ENCODE results near the gene CCDC8.

The CCDC8 gene

DNA sequence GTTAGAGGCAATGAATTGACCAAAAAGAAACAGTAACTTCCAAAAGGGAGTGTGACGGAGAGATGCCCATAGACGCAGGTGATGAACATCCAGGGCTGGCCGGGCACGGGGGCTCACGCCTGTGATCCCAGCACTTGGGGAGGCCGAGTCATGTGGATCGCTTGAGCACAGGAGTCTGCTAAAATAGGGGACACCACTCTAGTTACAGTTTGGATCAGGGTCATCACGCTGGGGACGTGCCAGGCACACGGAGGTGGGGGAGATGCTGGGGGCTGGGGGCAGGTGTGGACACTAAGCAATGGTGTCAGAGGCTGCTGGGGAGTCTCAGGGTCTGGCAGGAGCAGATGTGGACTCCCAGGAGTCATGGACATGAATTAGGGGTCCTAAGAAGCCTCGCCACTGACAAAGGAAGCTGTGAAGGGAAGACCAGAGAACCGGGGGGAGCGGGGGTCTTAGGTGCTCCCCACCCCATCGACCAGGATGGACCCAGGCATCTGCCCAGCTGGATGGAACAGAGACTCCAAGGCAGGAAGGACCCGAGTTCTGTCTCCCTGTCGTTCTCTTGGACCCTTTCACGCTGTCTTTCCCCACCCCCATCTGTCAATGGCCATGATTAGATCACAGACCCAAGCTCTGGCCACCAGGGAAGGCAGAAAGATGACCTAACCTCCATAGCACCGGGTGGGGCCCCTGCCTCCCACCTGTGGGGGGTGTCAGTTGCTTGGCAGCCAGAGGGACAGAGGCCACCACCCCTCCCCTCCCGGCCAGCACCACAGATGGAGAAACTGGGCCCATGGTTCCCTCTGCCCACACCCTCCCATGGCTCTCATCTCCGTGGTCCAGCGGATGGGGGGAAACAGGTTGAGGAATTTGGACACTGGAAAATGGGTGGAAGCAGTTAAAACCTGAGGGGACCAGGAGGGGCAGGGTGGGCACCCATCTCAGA lies 19.6 kb downstream of the CCDC8 start:
- DNase-seq (ENCODE audit: low read depth) = no peak
- TF ChIP-seq POLR2A (IDR thresholded peaks at IDR 0.05; ENCODE audit: extremely low read depth, insufficient read length) (no peak), MAX (IDR thresholded peaks at IDR 0.05; ENCODE audit: low read depth, low read length) (no peak), MYC (IDR thresholded peaks at IDR 0.05; ENCODE audit: low read depth, low read length) (no peak), CTCF (IDR thresholded peaks at IDR 0.05; ENCODE audit: low read depth, low read length) (no peak)
- no peak overlapping the region for H3K4me3 ChIP-seq (ENCODE audit: low read depth, low read length)

- H3K4me3 ChIP-seq (ENCODE audit: low read depth, low read length) = no peak overlapping the region
- no peak for DNase-seq (ENCODE audit: low read depth)
- TF ChIP-seq MYC (IDR thresholded peaks at IDR 0.05; ENCODE audit: low read depth, low read length) (no peak), CTCF (IDR thresholded peaks at IDR 0.05; ENCODE audit: low read depth, low read length) (no peak), MAX (IDR thresholded peaks at IDR 0.05; ENCODE audit: low read depth, low read length) (no peak), POLR2A (IDR thresholded peaks at IDR 0.05; ENCODE audit: extremely low read depth, insufficient read length) (no peak)
Observed at GRCh38 chr19:46392837-46393236, 20.5 kb downstream of the CCDC8 start.

GRCh38 chr19:46392252-46392801 lies 21.0 kb downstream of the CCDC8 start:
- TF ChIP-seq MYC (IDR thresholded peaks at IDR 0.05; ENCODE audit: low read depth, low read length) (peak; percentile 92), POLR2A (IDR thresholded peaks at IDR 0.05; ENCODE audit: extremely low read depth, insufficient read length) (no peak), MAX (IDR thresholded peaks at IDR 0.05; ENCODE audit: low read depth, low read length) (peak; percentile 92), CTCF (IDR thresholded peaks at IDR 0.05; ENCODE audit: low read depth, low read length) (no peak)
- DNase-seq (ENCODE audit: low read depth) = peak; percentile 82
- no peak overlapping the region for H3K4me3 ChIP-seq (ENCODE audit: low read depth, low read length)

GRCh38 chr19:46391296-46392251 lies 21.8 kb downstream of the CCDC8 start:
- H3K4me3 ChIP-seq (ENCODE audit: low read depth, low read length) = no peak overlapping the region
- TF ChIP-seq MAX (IDR thresholded peaks at IDR 0.05; ENCODE audit: low read depth, low read length) (no peak), MYC (IDR thresholded peaks at IDR 0.05; ENCODE audit: low read depth, low read length) (no peak), POLR2A (IDR thresholded peaks at IDR 0.05; ENCODE audit: extremely low read depth, insufficient read length) (peak; percentile 30), CTCF (IDR thresholded peaks at IDR 0.05; ENCODE audit: low read depth, low read length) (no peak)
- no peak for DNase-seq (ENCODE audit: low read depth)

GRCh38 chr19:46390866-46391265 lies 22.5 kb downstream of the CCDC8 start:
- TF ChIP-seq MYC (IDR thresholded peaks at IDR 0.05; ENCODE audit: low read depth, low read length) (no peak), MAX (IDR thresholded peaks at IDR 0.05; ENCODE audit: low read depth, low read length) (no peak), CTCF (IDR thresholded peaks at IDR 0.05; ENCODE audit: low read depth, low read length) (no peak), POLR2A (IDR thresholded peaks at IDR 0.05; ENCODE audit: extremely low read depth, insufficient read length) (no peak)
- no peak overlapping the region for H3K4me3 ChIP-seq (ENCODE audit: low read depth, low read length)
- no peak for DNase-seq (ENCODE audit: low read depth)

Data from NB4 (cell line).